Activated CD4-positive, alpha-beta T cell treated with anti-CD3 and anti-CD28 coated beads for 1 hour (primary cell): ENCODE results near the gene GSK3A.

ENCODE experiments used
- DNase-seq: peaks from one replicate; pipeline ENCODE4 v3.0.0-alpha.2; 2020

GSK3A gene

GRCh38 chr19:42242512-42243409 lies at the start of gene GSK3A:
TSS of gene GSK3A (minus strand) at chr19:42242602. CDS start at chr19:42242465, 137 bp downstream.
- DNase-seq: peak; percentile 93

DNA sequence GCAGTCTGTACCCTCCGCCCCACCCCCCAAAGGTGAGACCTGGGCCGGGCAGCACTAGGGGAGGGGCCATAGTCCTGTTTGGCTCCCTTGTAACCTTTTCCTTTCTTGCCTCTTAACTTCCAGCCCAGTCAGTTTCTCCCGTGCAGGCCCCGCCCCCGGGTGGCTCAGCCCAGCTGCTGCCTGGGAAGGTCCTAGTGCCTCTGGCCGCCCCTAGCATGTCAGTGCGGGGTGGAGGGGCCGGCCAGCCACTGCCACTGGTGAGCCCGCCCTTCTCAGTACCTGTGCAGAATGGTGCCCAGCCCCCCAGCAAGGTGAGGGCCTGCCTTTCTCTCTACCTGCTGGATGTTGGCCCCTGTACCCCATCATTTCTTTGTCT lies 49.0 kb upstream of the GSK3A start:
- no peak for DNase-seq

DNA sequence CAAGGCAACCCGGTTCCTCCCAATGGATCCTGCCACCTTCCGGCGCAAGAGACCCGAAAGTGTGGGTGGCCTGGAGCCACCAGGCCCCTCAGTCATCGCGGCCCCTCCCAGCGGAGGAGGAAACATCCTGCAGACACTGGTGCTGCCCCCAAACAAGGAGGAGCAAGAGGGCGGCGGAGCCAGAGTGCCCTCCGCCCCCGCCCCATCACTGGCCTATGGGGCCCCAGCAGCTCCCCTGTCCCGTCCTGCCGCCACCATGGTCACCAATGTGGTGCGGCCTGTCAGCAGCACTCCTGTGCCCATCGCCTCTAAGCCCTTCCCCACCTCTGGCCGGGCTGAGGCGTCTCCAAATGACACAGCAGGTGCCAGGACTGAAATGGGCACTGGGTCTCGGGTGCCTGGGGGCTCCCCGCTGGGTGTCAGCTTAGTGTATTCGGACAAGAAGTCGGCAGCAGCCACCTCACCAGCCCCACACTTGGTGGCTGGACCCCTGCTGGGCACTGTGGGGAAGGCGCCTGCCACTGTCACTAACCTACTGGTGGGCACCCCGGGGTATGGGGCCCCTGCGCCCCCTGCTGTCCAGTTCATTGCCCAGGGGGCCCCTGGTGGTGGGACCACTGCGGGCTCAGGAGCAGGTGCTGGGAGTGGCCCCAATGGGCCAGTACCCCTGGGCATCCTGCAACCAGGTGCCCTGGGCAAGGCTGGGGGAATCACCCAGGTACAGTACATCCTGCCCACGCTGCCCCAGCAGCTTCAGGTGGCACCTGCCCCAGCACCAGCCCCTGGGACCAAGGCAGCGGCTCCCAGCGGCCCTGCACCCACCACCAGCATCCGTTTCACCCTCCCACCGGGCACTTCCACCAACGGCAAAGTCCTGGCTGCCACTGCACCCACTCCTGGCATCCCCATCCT lies 48.4 kb upstream of the GSK3A start:
- peak; percentile 42 for DNase-seq

- no peak for DNase-seq
Measured at GRCh38 chr19:42290136-42290522, 47.7 kb upstream of the GSK3A start.

DNA sequence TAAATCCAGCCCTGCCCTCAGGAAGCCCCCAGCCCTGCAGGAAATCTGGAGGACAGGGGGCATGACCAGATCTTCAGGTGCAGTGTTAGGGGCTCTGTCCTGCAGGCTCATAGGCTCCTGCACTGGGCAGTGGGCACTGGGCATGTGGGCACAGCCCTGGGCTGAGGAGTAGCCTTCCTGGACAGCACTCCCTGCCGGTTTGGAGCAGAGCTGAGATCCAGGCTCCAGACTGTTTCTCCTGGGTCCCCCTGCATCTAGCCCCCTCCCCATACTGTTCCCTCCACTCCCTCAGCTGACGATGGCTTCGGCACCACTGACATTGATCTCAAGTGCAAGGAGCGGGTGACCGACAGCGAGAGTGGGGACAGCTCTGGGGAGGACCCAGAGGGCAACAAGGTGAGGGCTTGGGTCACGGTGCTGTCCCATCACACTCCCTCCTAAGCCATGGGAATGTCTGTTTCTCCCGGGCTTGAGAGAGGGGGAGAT lies 47.2 kb upstream of the GSK3A start:
- no peak for DNase-seq

DNA sequence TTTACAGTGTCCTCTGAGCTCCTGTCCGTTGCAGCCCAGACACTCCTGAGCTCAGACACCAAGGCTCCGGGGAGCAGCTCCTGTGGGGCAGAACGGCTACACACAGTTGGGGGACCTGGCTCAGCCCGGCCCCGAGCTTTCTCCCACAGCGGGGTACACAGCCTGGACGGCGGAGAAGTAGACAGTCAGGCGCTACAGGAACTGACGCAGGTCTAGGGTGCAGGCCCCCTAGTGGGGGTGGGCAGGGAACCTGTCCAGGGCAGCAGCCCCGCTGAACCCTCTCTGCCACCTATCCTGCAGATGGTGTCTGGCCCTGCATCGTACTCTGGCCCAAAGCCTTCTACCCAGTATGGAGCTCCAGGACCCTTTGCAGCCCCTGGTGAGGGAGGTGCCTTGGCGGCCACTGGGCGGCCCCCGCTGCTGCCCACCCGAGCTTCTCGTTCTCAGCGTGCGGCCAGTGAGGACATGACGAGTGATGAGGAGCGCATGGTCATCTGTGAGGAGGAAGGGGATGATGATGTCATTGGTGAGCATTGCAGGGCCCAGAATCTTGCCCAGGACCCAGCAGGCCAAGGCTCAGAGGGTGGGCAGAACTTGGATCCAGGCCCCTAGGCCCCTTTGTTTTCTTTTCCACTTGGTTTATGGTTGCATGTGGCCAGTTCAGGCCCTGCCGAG lies 46.6 kb upstream of the GSK3A start:
- DNase-seq: no peak

DNA sequence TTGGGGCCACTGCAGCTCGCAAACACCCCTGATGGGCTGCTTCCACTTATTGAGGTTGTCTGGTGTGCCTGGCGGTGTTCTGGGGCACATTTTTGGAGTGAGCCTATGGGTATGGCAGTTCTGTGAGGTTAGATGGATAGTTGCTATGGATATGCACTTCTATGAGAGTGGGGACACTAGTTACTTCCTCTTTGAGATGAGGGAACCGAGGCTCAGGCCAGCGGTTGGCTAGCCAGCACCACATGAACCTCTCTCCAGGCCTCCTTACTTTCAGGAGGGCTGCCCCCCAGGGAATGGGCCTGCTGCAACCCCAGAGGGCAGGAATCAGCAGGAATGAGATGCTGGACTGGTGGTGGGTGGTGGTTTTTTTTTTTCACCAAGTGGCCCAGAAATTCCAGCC lies 46.0 kb upstream of the GSK3A start:
- DNase-seq: no peak

GRCh38 chr19:42287827-42288107 lies 45.4 kb upstream of the GSK3A start:
- DNase-seq: no peak

- DNase-seq: no peak
Measured at GRCh38 chr19:42287017-42287826, 44.8 kb upstream of the GSK3A start.

DNA sequence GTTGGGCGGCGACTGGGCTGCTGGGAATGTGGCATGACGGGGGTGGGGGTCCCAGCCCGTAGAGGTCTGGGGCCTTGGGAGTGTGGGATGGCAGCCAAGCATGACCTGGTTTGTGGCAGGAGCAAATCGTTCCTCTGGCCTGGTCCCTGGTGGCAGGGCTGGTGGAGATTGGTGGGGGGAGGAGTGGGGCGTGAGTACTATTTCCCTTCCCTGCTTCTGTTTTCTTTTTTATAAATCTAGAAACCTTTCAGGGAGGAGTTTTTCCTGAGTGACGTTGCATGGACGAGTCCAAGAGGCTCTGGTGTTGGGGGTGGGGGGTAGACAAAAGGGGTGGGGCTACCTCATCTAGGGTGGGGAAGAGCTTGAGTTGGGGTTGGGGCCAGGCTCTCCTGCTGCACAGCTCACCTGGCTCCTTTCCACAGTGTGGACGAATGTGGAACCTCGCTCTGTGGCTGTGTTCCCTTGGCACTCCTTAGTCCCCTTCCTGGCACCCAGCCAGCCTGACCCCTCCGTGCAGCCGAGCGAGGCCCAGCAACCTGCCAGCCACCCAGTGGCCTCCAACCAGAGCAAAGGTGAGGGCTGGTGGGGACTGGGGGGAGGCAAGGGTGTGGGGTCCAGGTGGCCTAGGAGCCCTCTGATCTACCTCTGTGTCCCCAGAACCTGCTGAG lies 44.1 kb upstream of the GSK3A start:
- DNase-seq: no peak

DNA sequence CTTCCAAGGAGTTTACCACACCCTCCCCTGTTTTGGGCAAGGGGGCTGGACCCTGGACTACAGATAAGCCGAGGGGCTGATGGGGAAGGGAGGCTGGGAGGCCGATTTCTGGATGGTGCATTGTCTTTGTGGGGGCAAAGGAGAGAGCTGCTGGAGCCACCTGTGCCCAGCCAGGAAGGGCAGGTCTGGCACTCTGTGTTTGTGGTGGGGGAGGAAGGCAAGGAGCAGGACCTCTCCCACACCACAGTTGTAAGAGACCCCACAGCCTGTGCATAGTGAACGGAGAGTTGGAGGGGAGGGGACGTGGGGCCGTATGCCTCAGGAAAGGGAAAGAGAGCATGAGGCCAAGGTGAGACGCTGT lies 43.6 kb upstream of the GSK3A start:
- DNase-seq: no peak

GRCh38 chr19:42285541-42285941 lies 43.1 kb upstream of the GSK3A start:
- DNase-seq: no peak

- DNase-seq: no peak
Measured at GRCh38 chr19:42284591-42285341, 42.4 kb upstream of the GSK3A start.

DNA sequence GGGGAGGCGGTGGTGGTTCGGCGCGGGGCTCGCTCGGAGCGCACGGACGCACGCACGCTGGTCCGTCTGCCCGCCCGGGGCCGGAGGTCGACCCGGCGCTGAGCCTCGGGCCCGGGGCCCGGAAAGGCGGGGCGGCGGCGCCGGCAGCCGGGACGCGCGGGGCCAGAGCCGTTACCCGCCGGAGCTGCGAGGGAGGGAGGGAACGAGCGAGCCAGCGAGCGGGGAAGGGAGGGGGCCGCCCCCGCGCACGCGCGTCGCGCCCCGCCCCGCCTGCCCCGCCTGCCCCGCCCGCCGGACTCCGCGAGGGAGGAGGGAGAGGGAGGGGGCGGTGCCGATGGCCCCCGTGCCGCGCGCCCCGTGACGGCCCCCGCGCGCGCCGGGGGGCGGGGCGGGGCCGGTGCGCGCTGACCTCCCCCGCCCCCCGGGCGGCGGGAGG lies 41.7 kb upstream of the GSK3A start:
- peak; percentile 81 for DNase-seq

DNA sequence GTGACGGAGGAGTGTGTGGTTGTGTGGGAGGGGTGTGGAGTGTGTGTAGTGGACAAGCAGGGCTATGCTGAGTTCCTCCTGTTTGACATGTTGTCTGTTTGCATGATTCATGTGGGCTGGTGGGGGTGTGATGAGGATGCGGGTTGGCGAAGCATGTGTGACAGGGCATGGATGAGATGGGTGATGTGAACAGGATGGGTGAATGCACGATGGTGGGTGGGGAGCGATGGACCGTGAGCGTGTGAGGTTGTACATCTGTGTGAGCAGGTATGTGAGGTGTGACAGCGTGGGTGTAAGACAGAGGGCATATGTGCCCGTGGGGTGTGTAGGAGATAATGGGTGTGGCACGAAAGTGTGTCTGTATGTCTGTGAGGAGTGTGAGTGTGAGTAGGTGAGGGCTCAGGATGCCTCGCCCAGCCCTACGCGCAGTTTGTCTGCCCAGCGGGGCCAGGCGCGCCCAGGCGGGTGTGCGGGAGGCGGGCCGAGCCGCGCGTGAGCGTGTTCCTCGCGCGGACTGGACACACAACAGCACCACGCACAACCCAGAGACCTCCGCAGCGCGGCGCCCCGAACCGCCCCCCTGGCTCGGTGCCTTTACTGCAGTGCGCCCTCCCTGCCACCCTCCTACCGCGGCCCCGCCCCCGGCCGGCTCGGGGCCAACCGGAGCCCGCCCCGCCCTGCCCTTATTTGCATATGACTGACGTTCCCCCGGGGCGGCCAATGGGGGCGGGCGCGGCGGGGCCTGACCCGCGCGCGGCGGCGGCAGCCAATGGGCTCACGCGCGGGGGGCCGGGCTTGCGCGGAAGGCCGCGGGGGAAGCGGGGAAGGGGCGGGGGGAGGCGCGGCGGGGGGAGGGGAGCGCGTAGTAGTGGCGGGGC lies 41.0 kb upstream of the GSK3A start:
- peak; percentile 94 for DNase-seq

DNA sequence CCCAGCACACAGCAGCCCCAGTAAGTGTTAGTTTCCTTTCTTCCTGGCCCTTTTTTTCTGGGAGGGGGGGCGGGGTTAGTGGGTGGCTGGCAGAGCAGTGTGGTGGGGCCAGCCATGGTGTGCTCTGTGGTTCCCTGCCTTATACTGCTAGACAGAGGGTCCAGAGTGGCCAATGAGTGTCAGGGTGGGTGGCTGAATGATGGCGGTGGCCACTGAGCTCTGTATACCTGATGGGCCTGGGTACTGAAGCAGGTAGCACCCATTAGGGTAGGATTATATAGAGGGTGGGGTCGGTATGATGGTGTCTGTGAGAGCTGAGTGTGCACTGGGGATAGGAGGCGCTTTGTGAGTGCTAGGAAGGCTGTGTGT lies 40.4 kb upstream of the GSK3A start:
- DNase-seq: no peak

- DNase-seq: no peak
Measured at GRCh38 chr19:42281827-42282762, 39.7 kb upstream of the GSK3A start.

DNA sequence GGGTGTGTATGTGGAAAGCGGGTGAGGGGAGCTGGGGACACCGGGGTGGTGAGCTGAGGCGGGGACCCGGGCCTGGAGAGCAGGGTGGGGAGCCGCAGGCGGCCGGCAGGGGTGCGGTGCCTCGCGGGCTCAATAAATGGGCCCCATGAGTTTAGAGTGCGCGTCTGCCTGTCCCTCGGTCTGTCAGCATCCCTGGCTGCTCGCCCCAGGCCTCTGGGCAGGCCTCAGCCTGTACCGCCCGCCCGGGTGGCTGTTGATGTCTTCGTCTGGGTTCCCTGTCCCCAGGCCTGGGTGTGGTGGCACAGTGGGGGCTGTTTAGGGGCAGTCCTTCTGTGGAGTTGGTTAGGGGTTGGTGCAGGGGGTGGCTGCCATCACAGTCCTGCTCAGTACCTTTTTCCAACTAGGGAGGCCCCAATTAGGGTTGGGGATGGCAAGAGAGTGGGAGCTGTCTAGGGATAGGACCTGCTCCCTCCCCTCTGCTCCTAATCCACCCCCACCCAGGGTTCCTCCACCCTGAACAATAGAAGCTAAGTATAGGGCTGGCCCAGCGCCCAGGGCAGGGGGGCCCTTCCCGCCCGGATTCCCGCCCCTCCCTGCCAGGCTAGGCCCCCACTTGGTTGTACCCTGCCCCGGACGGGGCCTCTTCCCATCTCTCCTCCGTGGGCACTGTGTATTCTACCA lies 38.9 kb upstream of the GSK3A start:
- no peak for DNase-seq

DNA sequence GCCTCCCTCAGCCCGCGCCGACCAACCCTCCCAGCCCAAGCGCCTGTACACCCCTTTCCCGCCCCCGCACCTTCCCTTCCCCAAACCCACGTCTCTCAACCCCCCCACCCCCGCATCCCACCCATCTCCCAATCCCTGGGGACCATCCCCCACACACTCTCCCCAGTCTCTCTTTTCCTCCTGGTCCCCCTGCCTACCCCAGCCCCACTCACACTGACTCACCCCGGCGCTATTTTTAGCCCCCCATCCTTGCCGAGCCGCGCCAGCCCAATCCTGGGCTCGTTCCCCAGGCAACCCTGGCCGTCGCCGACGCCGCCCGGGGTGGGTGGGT lies 38.4 kb upstream of the GSK3A start:
- no peak for DNase-seq
